ENCODE results near the gene FUT1. TPM values are rescaled to one million over a fixed set of nuclear protein-coding genes. Genes with fewer than 3 reads are reported as not detected.
A peak's percentile ranks its signal among the peaks of the same experiment; 100 is the strongest.

The FUT1 gene
- polyA plus RNA-seq, 1 experiment = 0.07 TPM

GRCh38 chr19:48722196-48722708 lies 30.2 kb downstream of the FUT1 start:
- DNase-seq (ENCODE audit: low read depth, low spot score) = no peak
- Histone ChIP-seq H3K27ac (ENCODE audit: low read depth, low read length) (no peak overlapping the region), H3K4me3 (ENCODE audit: low read depth, low read length) (no peak overlapping the region), H3K9me3 (ENCODE audit: control insufficient read depth, insufficient read depth, low read length) (peaks cover 9% of the 10 kb centered on the region; the same call in 1 of the 2 replicates), H3K27me3 (ENCODE audit: control insufficient read depth, insufficient read depth, low read length) (no peaks in the 10 kb centered on the region)
- CTCF ChIA-PET = no interaction called here
- no peak for TF ChIP-seq CTCF (IDR thresholded peaks at IDR 0.05; ENCODE audit: low read depth, low read length)
- POLR2A ChIA-PET = no interaction called here

- Histone ChIP-seq H3K9me3 (ENCODE audit: control insufficient read depth, insufficient read depth, low read length) (peaks cover 4% of the 10 kb centered on the region; the same call in 1 of the 2 replicates), H3K27ac (ENCODE audit: low read depth, low read length) (peak overlapping the region; percentile 87), H3K27me3 (ENCODE audit: control insufficient read depth, insufficient read depth, low read length) (no peaks in the 10 kb centered on the region), H3K4me3 (ENCODE audit: low read depth, low read length) (peak overlapping the region; percentile 80)
- POLR2A ChIA-PET = interaction anchor here (0.6 to 0.9 kb wide), 5 partner anchors 26 to 314 kb away, joined by 3 to 9 read pairs (median 4); no protein-coding TSS in a partner anchor
- TF ChIP-seq CTCF (IDR thresholded peaks at IDR 0.05; ENCODE audit: low read depth, low read length) = 0 out of 2 replicates have a peak, but pooled peaks have one; percentile 10
- peak; percentile 98 for DNase-seq (ENCODE audit: low read depth, low spot score)
- CTCF ChIA-PET = interaction anchor here (0.6 kb wide), 2 partner anchors 198 to 997 kb away, joined by 3 to 5 read pairs; no protein-coding TSS in a partner anchor
Observed at GRCh38 chr19:48720613-48721296, 31.7 kb downstream of the FUT1 start.

GRCh38 chr19:48720251-48720612 lies 32.2 kb downstream of the FUT1 start:
- TF ChIP-seq CTCF (IDR thresholded peaks at IDR 0.05; ENCODE audit: low read depth, low read length) = no peak
- CTCF ChIA-PET = interaction anchor here (0.6 kb wide), 2 partner anchors 198 to 997 kb away, joined by 3 to 5 read pairs; no protein-coding TSS in a partner anchor
- no peaks in the 10 kb centered on the region for H3K27me3 ChIP-seq (ENCODE audit: control insufficient read depth, insufficient read depth, low read length)
- POLR2A ChIA-PET = interaction anchor here (0.6 to 0.9 kb wide), 5 partner anchors 26 to 314 kb away, joined by 3 to 9 read pairs (median 4); no protein-coding TSS in a partner anchor
- H3K9me3 ChIP-seq (ENCODE audit: control insufficient read depth, insufficient read depth, low read length) = peaks cover 4% of the 10 kb centered on the region; the same call in 1 of the 2 replicates
- no peak overlapping the region for H3K27ac ChIP-seq (ENCODE audit: low read depth, low read length)
- no peak for DNase-seq (ENCODE audit: low read depth, low spot score)
- H3K4me3 ChIP-seq (ENCODE audit: low read depth, low read length) = peak overlapping the region; percentile 44

- TF ChIP-seq CTCF (IDR thresholded peaks at IDR 0.05; ENCODE audit: low read depth, low read length) = no peak
- Histone ChIP-seq H3K27ac (ENCODE audit: low read depth, low read length) (no peak within 1 kb of the TSS), H3K4me3 (ENCODE audit: low read depth, low read length) (peak within 1 kb of the TSS; percentile 44), H3K9me3 (ENCODE audit: control insufficient read depth, insufficient read depth, low read length) (peaks cover under 1% of the 10 kb centered on the region; the same call in 1 of the 2 replicates), H3K27me3 (ENCODE audit: control insufficient read depth, insufficient read depth, low read length) (no peaks in the 10 kb centered on the region)
- ChIA-PET POLR2A (no interaction called here), CTCF (no interaction called here)
- no peak for DNase-seq (ENCODE audit: low read depth, low spot score)
Observed at GRCh38 chr19:48719263-48720171, 32.9 kb downstream of the FUT1 start, which contains the start of gene MAMSTR. MAMSTR (minus strand) TSS chr19:48719725; CDS start chr19:48719031, 694 bp downstream.
